Activated gamma-delta T cell (primary cell): ENCODE data around the gene KRTAP9-7.
"Not testable (repeated sequence)": the region's sequence is repeated elsewhere in the genome, so short reads cannot be mapped to it uniquely, and the experiment has no call there.

ENCODE experiments used
- DNase-seq: peaks from one replicate; lab custom pipeline; 2025; lab: John Stamatoyannopoulos, UW
- total RNA-seq, 2 donors: gene quantifications; one replicate each; lab custom pipeline; 2026; lab: John Stamatoyannopoulos, UW

The KRTAP9-7 gene, protein sequence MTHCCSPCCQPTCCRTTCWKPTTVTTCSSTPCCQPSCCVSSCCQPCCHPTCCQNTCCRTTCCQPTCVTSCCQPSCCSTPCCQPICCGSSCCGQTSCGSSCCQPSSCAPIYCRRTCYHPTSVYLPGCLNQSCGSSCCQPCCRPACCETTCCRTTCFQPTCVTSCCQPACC
- 0 reads per million in 2 donors for total RNA-seq

DNA sequence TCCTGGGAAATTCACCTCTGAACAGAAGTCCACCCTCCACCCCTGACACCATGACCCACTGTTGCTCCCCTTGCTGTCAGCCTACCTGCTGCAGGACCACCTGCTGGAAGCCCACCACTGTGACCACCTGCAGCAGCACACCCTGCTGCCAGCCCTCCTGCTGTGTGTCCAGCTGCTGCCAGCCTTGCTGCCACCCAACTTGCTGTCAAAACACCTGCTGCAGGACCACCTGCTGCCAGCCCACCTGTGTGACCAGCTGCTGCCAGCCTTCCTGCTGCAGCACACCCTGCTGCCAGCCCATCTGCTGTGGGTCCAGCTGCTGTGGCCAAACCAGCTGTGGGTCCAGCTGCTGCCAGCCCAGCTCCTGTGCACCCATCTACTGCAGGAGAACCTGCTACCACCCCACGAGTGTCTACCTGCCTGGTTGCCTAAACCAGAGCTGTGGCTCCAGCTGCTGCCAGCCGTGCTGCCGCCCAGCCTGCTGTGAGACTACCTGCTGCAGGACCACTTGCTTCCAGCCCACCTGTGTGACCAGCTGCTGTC lies at the start of gene KRTAP9-7:
Gene KRTAP9-7 (plus strand): TSS at position 51 of the 543 bp plus-strand sequence. CDS start 0 bp downstream, at position 51.
- DNase-seq = not testable (repeated sequence)

- no peak for DNase-seq
Observed at GRCh38 chr17:41226051-41226450, 49.4 kb upstream of the KRTAP9-7 start.

GRCh38 chr17:41226598-41227095 lies 48.9 kb upstream of the KRTAP9-7 start, which contains the start of gene KRTAP9-2:
KRTAP9-2 (plus strand) TSS chr17:41226648; CDS start chr17:41226655, 7 bp downstream.
- not testable (repeated sequence) for DNase-seq

- DNase-seq = no peak
Observed at GRCh38 chr17:41230094-41230493, 45.4 kb upstream of the KRTAP9-7 start.

- no peak for DNase-seq
Observed at GRCh38 chr17:41231731-41232130, 43.8 kb upstream of the KRTAP9-7 start.

DNA sequence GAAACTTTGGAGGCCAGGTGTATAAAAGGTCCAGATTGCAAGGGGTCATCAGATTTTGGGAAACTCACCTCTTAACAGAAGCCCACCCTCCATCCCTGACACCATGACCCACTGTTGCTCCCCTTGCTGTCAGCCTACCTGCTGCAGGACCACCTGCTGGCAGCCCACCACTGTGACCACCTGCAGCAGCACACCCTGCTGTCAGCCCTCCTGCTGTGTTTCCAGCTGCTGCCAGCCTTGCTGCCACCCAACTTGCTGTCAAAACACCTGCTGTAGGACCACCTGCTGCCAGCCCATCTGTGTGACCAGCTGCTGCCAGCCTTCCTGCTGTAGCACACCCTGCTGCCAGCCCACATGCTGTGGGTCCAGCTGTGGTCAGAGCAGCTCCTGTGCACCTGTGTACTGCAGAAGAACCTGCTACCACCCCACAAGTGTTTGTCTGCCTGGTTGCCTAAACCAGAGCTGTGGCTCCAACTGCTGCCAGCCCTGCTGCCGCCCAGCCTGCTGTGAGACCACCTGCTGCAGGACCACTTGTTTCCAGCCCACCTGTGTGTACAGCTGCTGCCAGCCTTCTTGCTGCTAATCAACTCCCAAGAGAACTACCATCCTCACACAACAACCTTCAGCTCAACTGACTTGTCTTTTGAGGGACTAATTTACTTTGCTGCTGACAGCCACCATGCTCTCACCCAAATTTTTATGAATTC lies 42.9 kb upstream of the KRTAP9-7 start, which contains the start of gene KRTAP9-3:
Gene KRTAP9-3 (plus strand): TSS at position 51 of the 707 bp plus-strand sequence. CDS start 53 bp downstream, at position 104.
- DNase-seq = not testable (repeated sequence)

GRCh38 chr17:41237116-41237515 lies 38.4 kb upstream of the KRTAP9-7 start:
- DNase-seq = not testable (repeated sequence)

DNA sequence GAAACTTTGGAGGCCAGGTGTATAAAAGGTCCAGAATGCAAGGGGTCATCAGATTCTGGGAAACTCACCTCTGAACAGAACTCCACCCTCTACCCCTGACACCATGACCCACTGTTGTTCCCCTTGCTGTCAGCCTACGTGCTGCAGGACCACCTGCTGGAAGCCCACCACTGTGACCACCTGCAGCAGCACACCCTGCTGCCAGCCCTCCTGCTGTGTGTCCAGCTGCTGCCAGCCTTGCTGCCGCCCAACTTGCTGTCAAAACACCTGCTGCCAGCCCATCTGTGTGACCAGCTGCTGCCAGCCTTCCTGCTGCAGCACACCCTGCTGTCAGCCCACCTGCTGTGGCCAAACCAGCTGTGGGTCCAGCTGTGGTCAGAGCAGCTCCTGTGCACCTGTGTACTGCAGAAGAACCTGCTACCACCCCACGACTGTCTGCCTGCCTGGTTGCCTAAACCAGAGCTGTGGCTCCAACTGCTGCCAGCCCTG lies 37.5 kb upstream of the KRTAP9-7 start, which contains the start of gene KRTAP9-8:
Gene KRTAP9-8 (plus strand): TSS at position 51 of the 489 bp plus-strand sequence. CDS start 53 bp downstream, at position 104.
- not testable (repeated sequence) for DNase-seq

DNA sequence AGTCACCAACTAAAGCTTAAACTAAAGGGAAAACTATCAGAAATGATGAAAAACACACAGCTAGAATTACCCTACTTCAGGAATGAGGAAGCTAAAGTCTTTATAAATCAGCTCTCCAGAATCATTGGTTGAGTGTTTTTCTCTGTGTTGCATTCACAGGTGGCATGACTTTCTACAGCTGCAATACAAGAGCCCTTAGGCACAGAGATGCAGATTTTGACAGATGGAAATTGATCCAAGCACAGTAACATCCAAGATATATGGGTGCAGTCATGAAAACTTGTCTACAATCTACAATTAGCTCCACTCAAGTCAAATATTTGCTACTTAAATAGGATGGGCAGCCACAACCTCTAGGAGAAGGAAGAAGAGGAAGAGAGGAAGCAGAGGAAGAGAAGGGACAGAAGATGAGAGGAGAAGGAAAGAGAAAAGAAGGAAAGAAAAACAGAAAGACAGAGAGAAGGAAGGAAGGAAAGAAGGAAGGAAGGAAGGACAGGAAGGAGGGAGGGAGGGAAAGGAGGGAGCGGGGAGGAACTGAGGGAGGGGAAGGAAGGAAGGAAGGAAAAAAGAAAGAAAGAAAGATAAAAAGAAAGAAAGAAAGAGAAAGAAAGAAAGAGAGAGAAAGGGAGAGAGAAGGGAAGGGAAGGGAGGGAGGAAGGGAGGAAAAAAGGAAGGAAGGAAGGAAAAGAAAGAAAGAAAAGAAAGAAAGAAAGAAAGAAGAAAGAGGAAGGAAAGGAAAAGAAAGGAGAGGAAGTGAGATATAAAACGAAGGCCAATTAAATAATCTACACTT lies 28.3 kb upstream of the KRTAP9-7 start:
- DNase-seq = not testable (repeated sequence)

GRCh38 chr17:41249637-41250240 lies 25.8 kb upstream of the KRTAP9-7 start, which contains the start of gene KRTAP9-4:
KRTAP9-4 (plus strand) TSS chr17:41249687; CDS start chr17:41249721, 34 bp downstream.
- not testable (repeated sequence) for DNase-seq

DNA sequence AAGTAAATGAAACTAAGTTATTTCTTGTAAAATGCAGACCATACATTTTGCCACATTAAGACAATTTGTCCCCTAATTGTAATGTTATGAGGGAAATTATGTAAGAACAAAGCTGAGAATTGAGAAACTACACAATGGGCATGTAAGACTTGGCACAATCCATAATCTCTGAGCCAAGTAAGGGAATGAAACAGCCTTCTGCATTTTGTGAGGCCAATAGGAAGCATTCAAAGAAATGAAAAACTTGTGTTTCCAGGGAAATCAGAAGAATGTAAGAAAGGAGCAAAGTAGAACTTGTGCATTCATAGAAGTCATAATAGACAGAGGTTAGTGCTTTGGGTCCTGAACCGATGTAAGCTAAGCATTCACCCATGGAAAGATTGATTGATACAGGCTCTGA lies 24.2 kb upstream of the KRTAP9-7 start:
- no peak for DNase-seq

DNA sequence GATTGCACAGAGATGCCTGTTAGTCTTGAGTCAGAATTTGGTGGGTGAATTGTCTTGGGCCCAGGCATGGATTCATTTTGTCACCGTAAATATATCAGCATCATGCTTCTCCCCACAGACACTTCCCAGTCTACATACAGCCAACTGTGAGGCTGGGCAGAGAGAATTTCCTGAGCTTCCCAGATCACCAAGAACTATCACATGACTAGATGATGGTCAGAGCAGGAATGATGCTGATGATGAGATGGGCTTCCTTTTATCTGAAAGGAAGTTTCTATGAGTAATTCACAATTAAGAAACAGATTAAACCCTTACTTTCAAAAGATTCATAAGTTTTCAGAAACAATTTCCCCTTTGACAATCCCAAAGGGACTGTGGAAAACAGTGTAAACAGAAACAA lies 20.6 kb upstream of the KRTAP9-7 start:
- no peak for DNase-seq

DNA sequence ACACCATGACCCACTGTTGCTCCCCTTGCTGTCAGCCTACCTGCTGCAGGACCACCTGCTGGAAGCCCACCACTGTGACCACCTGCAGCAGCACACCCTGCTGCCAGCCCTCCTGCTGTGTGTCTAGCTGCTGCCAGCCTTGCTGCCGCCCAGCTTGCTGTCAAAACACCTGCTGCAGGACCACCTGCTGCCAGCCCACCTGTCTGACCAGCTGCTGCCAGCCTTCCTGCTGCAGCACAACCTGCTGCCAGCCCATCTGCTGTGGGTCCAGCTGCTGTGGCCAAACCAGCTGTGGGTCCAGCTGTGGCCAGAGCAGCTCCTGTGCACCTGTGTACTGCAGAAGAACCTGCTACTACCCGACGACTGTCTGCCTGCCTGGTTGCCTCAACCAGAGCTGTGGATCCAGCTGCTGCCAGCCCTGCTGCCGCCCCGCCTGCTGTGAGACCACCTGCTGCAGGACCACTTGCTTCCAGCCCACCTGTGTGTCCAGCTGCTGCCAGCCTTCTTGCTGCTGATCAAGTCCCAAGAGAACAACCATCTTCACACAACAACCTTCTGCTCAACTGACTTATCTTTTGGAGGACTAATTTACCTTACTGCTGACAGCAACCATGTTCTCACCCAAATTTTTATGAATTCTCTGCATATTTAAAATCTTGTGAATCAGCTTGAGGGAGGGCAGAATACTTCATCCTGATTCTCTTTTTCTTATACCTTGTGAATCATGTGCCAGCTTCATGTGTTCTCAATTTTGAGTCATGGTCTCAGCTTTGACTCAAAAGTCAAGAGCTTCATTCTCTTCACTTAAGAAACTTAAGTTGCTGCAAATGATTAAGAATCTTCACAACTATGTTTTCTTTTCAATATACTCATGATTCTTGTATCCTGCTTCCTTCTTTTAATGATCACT lies 19.9 kb upstream of the KRTAP9-7 start, which contains the start of gene KRTAP9-9:
Gene KRTAP9-9 (plus strand): TSS at position 4 of the 910 bp plus-strand sequence.
- not testable (repeated sequence) for DNase-seq

- DNase-seq = no peak
Observed at GRCh38 chr17:41256291-41256685, 19.2 kb upstream of the KRTAP9-7 start.

DNA sequence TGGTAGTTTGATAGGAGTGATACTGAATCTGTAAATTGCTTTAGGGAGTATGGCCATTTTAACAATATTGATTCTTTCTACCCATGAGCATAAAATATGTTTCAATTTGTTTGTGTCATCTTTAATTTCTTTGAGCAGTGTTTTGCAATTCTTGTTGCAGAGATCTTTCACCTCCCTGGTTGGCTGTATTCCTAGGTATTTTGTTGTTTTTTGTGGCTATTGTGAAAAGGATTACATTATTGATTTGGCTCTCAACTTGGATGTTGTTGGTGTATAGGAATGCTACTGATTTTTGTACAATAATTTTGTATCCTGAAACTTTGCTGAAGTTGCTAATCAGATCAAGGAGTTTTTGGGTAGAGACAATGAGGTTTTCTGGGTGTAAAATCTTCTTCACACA lies 17.1 kb upstream of the KRTAP9-7 start:
- no peak for DNase-seq

DNA sequence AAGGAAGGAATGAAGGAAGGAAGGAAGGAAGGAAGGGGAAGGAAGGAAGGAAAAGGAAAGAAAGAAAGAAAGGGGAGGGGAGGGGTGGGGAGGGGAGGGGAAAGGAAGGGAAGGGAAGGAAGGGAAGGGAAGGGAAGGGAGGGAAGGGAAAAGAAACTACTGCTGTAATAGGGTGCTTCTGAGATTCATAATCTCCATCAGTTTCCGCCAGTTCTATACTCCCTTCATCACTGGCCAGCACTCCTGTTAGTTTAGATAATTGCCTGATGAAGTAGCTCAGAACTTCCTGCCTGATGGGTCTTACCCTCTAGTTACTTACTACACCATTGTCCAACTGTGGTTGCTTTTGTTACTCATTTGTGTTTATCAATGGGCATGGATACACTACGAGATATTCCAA lies 12.3 kb upstream of the KRTAP9-7 start:
- DNase-seq = no peak

DNA sequence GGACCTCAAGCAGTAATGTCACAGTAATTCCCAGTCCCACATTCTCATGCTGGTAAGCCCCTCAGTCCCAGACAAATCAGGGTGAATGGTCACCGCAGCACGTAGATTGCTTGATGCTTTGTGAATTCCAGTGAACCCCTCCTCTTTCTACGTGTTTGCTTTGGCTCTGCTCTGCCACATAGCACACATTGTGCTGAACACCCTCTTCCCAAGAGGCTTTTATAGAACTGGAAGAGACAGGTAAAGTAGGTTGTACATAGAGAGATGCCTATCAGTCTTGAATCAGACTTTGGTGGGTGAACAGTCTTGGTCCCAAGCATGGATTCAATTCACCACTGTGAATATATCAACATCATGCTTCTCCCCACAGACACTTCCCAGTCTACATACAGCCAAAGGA lies 10.9 kb upstream of the KRTAP9-7 start:
- DNase-seq = no peak

GRCh38 chr17:41265078-41265477 lies 10.4 kb upstream of the KRTAP9-7 start, which contains the start of gene KRTAP9-6:
KRTAP9-6 (plus strand) TSS chr17:41265378; CDS start chr17:41265378, 0 bp downstream.
- no peak for DNase-seq

- no peak for DNase-seq
Observed at GRCh38 chr17:41267711-41268110, 7.8 kb upstream of the KRTAP9-7 start.

DNA sequence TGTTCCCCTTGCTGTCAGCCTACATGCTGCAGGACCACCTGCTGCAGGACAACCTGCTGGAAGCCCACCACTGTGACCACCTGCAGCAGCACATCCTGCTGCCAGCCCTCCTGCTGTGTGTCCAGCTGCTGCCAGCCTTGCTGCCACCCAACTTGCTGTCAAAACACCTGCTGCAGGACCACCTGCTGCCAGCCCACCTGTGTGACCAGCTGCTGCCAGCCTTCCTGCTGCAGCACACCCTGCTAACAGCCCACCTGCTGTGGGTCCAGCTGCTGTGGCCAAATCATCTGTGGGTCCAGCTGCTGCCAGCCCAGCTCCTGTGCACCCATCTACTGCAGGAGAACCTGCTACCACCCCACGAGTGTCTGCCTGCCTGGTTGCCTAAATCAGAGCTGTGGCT lies 4.2 kb upstream of the KRTAP9-7 start:
- DNase-seq = not testable (repeated sequence)
